ENCODE data around the gene SLC46A1.

The SLC46A1 gene

GRCh38 chr17:28348979-28349378 is 57.0 kb downstream of the SLC46A1 start:
- Histone ChIP-seq H2AK5ac (ENCODE audit: low read depth, low read length) (no peak overlapping the region), H2BK12ac (ENCODE audit: low read length) (no peak overlapping the region), H2AFZ (ENCODE audit: low read length) (no peak overlapping the region), H3K4ac (ENCODE audit: low read length) (no peak overlapping the region), H3K14ac (ENCODE audit: low read length) (no peak overlapping the region), H3K27me3 (ENCODE audit: control insufficient read depth in 3 of 3, insufficient read depth in 3 of 3, low read depth in 1 of 3, low read length in 3 of 3) (no peaks in the 10 kb centered on the region), H3K79me1 (ENCODE audit: low read depth, low read length) (peaks cover 2% of the 10 kb centered on the region), H3K4me2 (ENCODE audit: insufficient read depth, low read length, poor library complexity, severe bottlenecking) (no peak overlapping the region), H3K27ac (replicated peaks; ENCODE audit: low read length) (no peak overlapping the region), H4K91ac (ENCODE audit: low read depth, low read length, poor library complexity) (no peak overlapping the region), H4K8ac (ENCODE audit: low read depth, low read length) (no peak overlapping the region), H3K23ac (ENCODE audit: low read depth, low read length, poor library complexity) (no peak overlapping the region), H3K18ac (ENCODE audit: low read length) (no peak overlapping the region), H3K4me3 (ENCODE audit: low read length in 2 of 2) (no peak overlapping the region), H2BK5ac (ENCODE audit: low read length) (no peak overlapping the region), H2BK120ac (ENCODE audit: low read depth, low read length) (no peak overlapping the region), H3K36me3 (replicated peaks in 1 of 2; ENCODE audit: control insufficient read depth in 2 of 2, insufficient read depth in 2 of 2, low read length in 2 of 2) (peaks cover 66 to 97% of the 10 kb centered on the region in 2 donors), H2BK15ac (ENCODE audit: low read length) (no peak overlapping the region), H3K4me1 (ENCODE audit: control insufficient read depth in 2 of 2, insufficient read depth in 1 of 2, low read depth in 1 of 2, low read length in 2 of 2) (peaks cover 0 to 6% of the 10 kb centered on the region in 2 donors), H3K9me3 (replicated peaks in 1 of 2; ENCODE audit: control insufficient read depth in 2 of 2, insufficient read depth in 1 of 2, low read depth in 1 of 2, low read length in 2 of 2) (no peaks in the 10 kb centered on the region), H3K9ac (ENCODE audit: low read depth, low read length, poor library complexity) (no peak overlapping the region)
- no CpG with 5 or more reads among the region's 3 CpGs for WGBS, 2 donors (ENCODE audit: extremely low coverage in 2 of 2, insufficient read length in 2 of 2, insufficient replicate concordance in 1 of 2)
- no peak for DNase-seq (ENCODE audit: low spot score)

- Histone ChIP-seq H3K18ac (ENCODE audit: low read length) (no peak overlapping the region), H2BK120ac (ENCODE audit: low read depth, low read length) (no peak overlapping the region), H3K4me2 (ENCODE audit: insufficient read depth, low read length, poor library complexity, severe bottlenecking) (no peak overlapping the region), H4K91ac (ENCODE audit: low read depth, low read length, poor library complexity) (no peak overlapping the region), H2BK15ac (ENCODE audit: low read length) (no peak overlapping the region), H2AFZ (ENCODE audit: low read length) (no peak overlapping the region), H3K36me3 (replicated peaks in 1 of 2; ENCODE audit: control insufficient read depth in 2 of 2, insufficient read depth in 2 of 2, low read length in 2 of 2) (peaks cover 68 to 99% of the 10 kb centered on the region in 2 donors), H3K9ac (ENCODE audit: low read depth, low read length, poor library complexity) (no peak overlapping the region), H3K79me1 (ENCODE audit: low read depth, low read length) (no peaks in the 10 kb centered on the region), H3K4me3 (ENCODE audit: low read length in 2 of 2) (no peak overlapping the region), H3K27me3 (ENCODE audit: control insufficient read depth in 3 of 3, insufficient read depth in 3 of 3, low read depth in 1 of 3, low read length in 3 of 3) (no peaks in the 10 kb centered on the region), H3K4ac (ENCODE audit: low read length) (no peak overlapping the region), H2BK5ac (ENCODE audit: low read length) (no peak overlapping the region), H3K23ac (ENCODE audit: low read depth, low read length, poor library complexity) (no peak overlapping the region), H3K27ac (replicated peaks; ENCODE audit: low read length) (peak overlapping the region; percentile 21), H2BK12ac (ENCODE audit: low read length) (no peak overlapping the region), H3K4me1 (ENCODE audit: control insufficient read depth in 2 of 2, insufficient read depth in 1 of 2, low read depth in 1 of 2, low read length in 2 of 2) (peaks cover 0 to 6% of the 10 kb centered on the region in 2 donors), H2AK5ac (ENCODE audit: low read depth, low read length) (no peak overlapping the region), H3K9me3 (replicated peaks in 1 of 2; ENCODE audit: control insufficient read depth in 2 of 2, insufficient read depth in 1 of 2, low read depth in 1 of 2, low read length in 2 of 2) (no peaks in the 10 kb centered on the region), H3K14ac (ENCODE audit: low read length) (no peak overlapping the region), H4K8ac (ENCODE audit: low read depth, low read length) (no peak overlapping the region)
- no peak for DNase-seq (ENCODE audit: low spot score)
- no CpG with 5 or more reads among the region's 8 CpGs for WGBS, 2 donors (ENCODE audit: extremely low coverage in 2 of 2, insufficient read length in 2 of 2, insufficient replicate concordance in 1 of 2)
These were observed 58.6 kb downstream of the SLC46A1 start for GRCh38 chr17:28347261-28347891.

GRCh38 chr17:28346746-28347246 is 59.2 kb downstream of the SLC46A1 start:
- H3K27me3 ChIP-seq (ENCODE audit: control insufficient read depth in 3 of 3, insufficient read depth in 3 of 3, low read depth in 1 of 3, low read length in 3 of 3) = no peaks in the 10 kb centered on the region
- H2BK120ac ChIP-seq (ENCODE audit: low read depth, low read length) = no peak overlapping the region
- H3K27ac ChIP-seq (replicated peaks; ENCODE audit: low read length) = no peak overlapping the region
- H3K9me3 ChIP-seq (replicated peaks in 1 of 2; ENCODE audit: control insufficient read depth in 2 of 2, insufficient read depth in 1 of 2, low read depth in 1 of 2, low read length in 2 of 2) = no peaks in the 10 kb centered on the region
- H2AFZ ChIP-seq (ENCODE audit: low read length) = no peak overlapping the region
- DNase-seq (ENCODE audit: low spot score) = no peak
- no peak overlapping the region for H2AK5ac ChIP-seq (ENCODE audit: low read depth, low read length)
- no peak overlapping the region for H4K8ac ChIP-seq (ENCODE audit: low read depth, low read length)
- no peak overlapping the region for H4K91ac ChIP-seq (ENCODE audit: low read depth, low read length, poor library complexity)
- no peak overlapping the region for H3K14ac ChIP-seq (ENCODE audit: low read length)
- H3K4me1 ChIP-seq (ENCODE audit: control insufficient read depth in 2 of 2, insufficient read depth in 1 of 2, low read depth in 1 of 2, low read length in 2 of 2) = peaks cover 0 to 6% of the 10 kb centered on the region in 2 donors
- no peak overlapping the region for H2BK5ac ChIP-seq (ENCODE audit: low read length)
- no peak overlapping the region for H3K18ac ChIP-seq (ENCODE audit: low read length)
- no CpG with 5 or more reads among the region's 7 CpGs for WGBS, 2 donors (ENCODE audit: extremely low coverage in 2 of 2, insufficient read length in 2 of 2, insufficient replicate concordance in 1 of 2)
- H3K4me2 ChIP-seq (ENCODE audit: insufficient read depth, low read length, poor library complexity, severe bottlenecking) = no peak overlapping the region
- no peak overlapping the region for H2BK15ac ChIP-seq (ENCODE audit: low read length)
- no peaks in the 10 kb centered on the region for H3K79me1 ChIP-seq (ENCODE audit: low read depth, low read length)
- H3K9ac ChIP-seq (ENCODE audit: low read depth, low read length, poor library complexity) = no peak overlapping the region
- H3K36me3 ChIP-seq (replicated peaks in 1 of 2; ENCODE audit: control insufficient read depth in 2 of 2, insufficient read depth in 2 of 2, low read length in 2 of 2) = peaks cover 71 to 100% of the 10 kb centered on the region in 2 donors
- H3K23ac ChIP-seq (ENCODE audit: low read depth, low read length, poor library complexity) = no peak overlapping the region
- no peak overlapping the region for H3K4me3 ChIP-seq (ENCODE audit: low read length in 2 of 2)
- H2BK12ac ChIP-seq (ENCODE audit: low read length) = no peak overlapping the region
- H3K4ac ChIP-seq (ENCODE audit: low read length) = no peak overlapping the region

GRCh38 chr17:28346199-28346580 is 59.8 kb downstream of the SLC46A1 start:
- Histone ChIP-seq H3K4me3 (ENCODE audit: low read length in 2 of 2) (no peak overlapping the region), H3K9me3 (replicated peaks in 1 of 2; ENCODE audit: control insufficient read depth in 2 of 2, insufficient read depth in 1 of 2, low read depth in 1 of 2, low read length in 2 of 2) (no peaks in the 10 kb centered on the region), H4K8ac (ENCODE audit: low read depth, low read length) (no peak overlapping the region), H2BK15ac (ENCODE audit: low read length) (no peak overlapping the region), H3K27ac (replicated peaks; ENCODE audit: low read length) (no peak overlapping the region), H2BK120ac (ENCODE audit: low read depth, low read length) (no peak overlapping the region), H2BK5ac (ENCODE audit: low read length) (no peak overlapping the region), H3K4ac (ENCODE audit: low read length) (no peak overlapping the region), H2AFZ (ENCODE audit: low read length) (no peak overlapping the region), H3K14ac (ENCODE audit: low read length) (no peak overlapping the region), H3K9ac (ENCODE audit: low read depth, low read length, poor library complexity) (no peak overlapping the region), H3K4me2 (ENCODE audit: insufficient read depth, low read length, poor library complexity, severe bottlenecking) (no peak overlapping the region), H3K23ac (ENCODE audit: low read depth, low read length, poor library complexity) (no peak overlapping the region), H2BK12ac (ENCODE audit: low read length) (no peak overlapping the region), H3K79me1 (ENCODE audit: low read depth, low read length) (no peaks in the 10 kb centered on the region), H4K91ac (ENCODE audit: low read depth, low read length, poor library complexity) (no peak overlapping the region), H3K36me3 (replicated peaks in 1 of 2; ENCODE audit: control insufficient read depth in 2 of 2, insufficient read depth in 2 of 2, low read length in 2 of 2) (peaks cover 71 to 100% of the 10 kb centered on the region in 2 donors), H3K4me1 (ENCODE audit: control insufficient read depth in 2 of 2, insufficient read depth in 1 of 2, low read depth in 1 of 2, low read length in 2 of 2) (peaks cover 0 to 6% of the 10 kb centered on the region in 2 donors), H2AK5ac (ENCODE audit: low read depth, low read length) (no peak overlapping the region), H3K27me3 (ENCODE audit: control insufficient read depth in 3 of 3, insufficient read depth in 3 of 3, low read depth in 1 of 3, low read length in 3 of 3) (no peaks in the 10 kb centered on the region), H3K18ac (ENCODE audit: low read length) (no peak overlapping the region)
- DNase-seq (ENCODE audit: low spot score) = no peak
- WGBS, 2 donors (ENCODE audit: extremely low coverage in 2 of 2, insufficient read length in 2 of 2, insufficient replicate concordance in 1 of 2) = no CpG with 5 or more reads among the region's 2 CpGs

Data from neuronal stem cell (in vitro differentiated cells).